Lung (tissue), 12 donors: ENCODE data around the gene TINCR. TPM values are rescaled to one million over a fixed set of nuclear protein-coding genes. Genes with fewer than 3 reads are reported as not detected.

Experiments
- ATAC-seq: fragments of 200-7000 bp; cut with Tn5 transposase; one replicate; pipeline ENCODE4 v1.9.1; 2020; ENCODE audit warnings: moderate number of reproducible peaks; ENCODE audit not compliant: insufficient read depth, low FRiP score
- DNase-seq, 3 donors: peaks; one replicate each; pipeline ENCODE4 v3.0.0-alpha.2; 2013 to 2017
- H3K27ac ChIP-seq, 2 donors: one replicate each; pipeline ENCODE4 v1.5.1; 2013; ENCODE audit warnings: mild to moderate bottlenecking in 2 of 2, moderate library complexity in 2 of 2, control low read depth in 1 of 2, inconsistent platforms in 1 of 2, low read depth in 1 of 2, low read length in 1 of 2
- H3K27me3 ChIP-seq, 3 donors: one replicate each; pipeline ENCODE4 v1.5.1; 2013; ENCODE audit warnings: low read length in 2 of 3; ENCODE audit not compliant: control insufficient read depth in 3 of 3, insufficient read depth in 3 of 3
- H3K36me3 ChIP-seq, 4 donors: one replicate each; pipeline ENCODE4 v1.5.1; 2013; ENCODE audit warnings: low read length in 4 of 4, mild to moderate bottlenecking in 1 of 4, moderate library complexity in 1 of 4; ENCODE audit not compliant: control insufficient read depth in 4 of 4, insufficient read depth in 4 of 4
- H3K4me1 ChIP-seq, 5 donors: one replicate each; pipeline ENCODE4 v1.5.1; 2013; ENCODE audit warnings: low read length in 5 of 5, mild to moderate bottlenecking in 2 of 5, moderate library complexity in 1 of 5; ENCODE audit not compliant: control insufficient read depth in 5 of 5, insufficient read depth in 5 of 5
- H3K4me3 ChIP-seq: one replicate; pipeline ENCODE4 v1.5.1; 2013; ENCODE audit warnings: mild to moderate bottlenecking, control low read depth, moderate library complexity
- H3K9ac ChIP-seq, 2 donors: one replicate each; pipeline ENCODE4 v1.5.1; 2013; ENCODE audit warnings: low read length in 2 of 2, control low read depth in 1 of 2; ENCODE audit not compliant: insufficient read depth in 1 of 2
- H3K9me3 ChIP-seq, 4 donors: one replicate each; pipeline ENCODE4 v1.5.1; 2013; ENCODE audit warnings: low read length in 3 of 4, mild to moderate bottlenecking in 1 of 4, moderate library complexity in 1 of 4; ENCODE audit not compliant: control insufficient read depth in 4 of 4, insufficient read depth in 3 of 4
- CTCF ChIP-seq: IDR thresholded peaks from 2 replicates; pipeline ENCODE4 v1.5.1; 2012; ENCODE audit warnings: mild to moderate bottlenecking; ENCODE audit errors: control extremely low read depth, extremely low read depth
- WGBS, 2 donors: extraction: QIAGEN DNeasy Blood & Tissue Kit; methylation state at CpG; one replicate each; pipeline ENCODE4 v1.1.7; 2013; 5-methylcytosine and 5-hydroxymethylcytosine counted together
- polyA plus RNA-seq, 2 donors: library from polyadenylated mRNA; stranded (reverse); fragments of 200-250 nt; gene quantifications; one replicate each; pipeline ENCODE4 v1.2.1, GENCODE V29; 2013
- total RNA-seq, 2 donors: library from RNA; depleted of rRNA in 1 of 2; stranded (reverse); fragments of >200 nt in 1 of 2; gene quantifications; one replicate each; pipeline ENCODE4 v1.2.1, GENCODE V29; 2014 to 2021
- donor health status: control.
- donor health status: control.
- donor health status: Bipolar disorder and iron deficiency.
- donor health status: healthy.
- donor health status: DM: yes; HTN: yes; CAD: no.

TINCR gene
- total and polyA plus RNA-seq, 4 donors: 1.0 to 2.0 (median 1.9) TPM

GRCh38 chr19:5579697-5580096 is 11.9 kb upstream of the TINCR start:
- ATAC-seq (no peak), DNase-seq (no peak)
- H3K27me3 ChIP-seq: no peaks in the 10 kb centered on the region
- no peak overlapping the region for H3K9ac ChIP-seq
- no peaks in the 10 kb centered on the region for H3K9me3 ChIP-seq
- 95 to 97% methylated on average over 7 of the region's 7 CpGs for WGBS, 2 donors
- no peak overlapping the region for H3K4me3 ChIP-seq
- peaks cover 0 to 5% (median 2%) of the 10 kb centered on the region in 4 donors for H3K36me3 ChIP-seq
- H3K27ac ChIP-seq: no peak overlapping the region
- TF ChIP-seq CTCF: no peak
- peaks cover 0 to 9% (median 3%) of the 10 kb centered on the region in 5 donors for H3K4me1 ChIP-seq

GRCh38 chr19:5579286-5579685 is 11.5 kb upstream of the TINCR start:
- Histone ChIP-seq H3K27me3 (no peaks in the 10 kb centered on the region), H3K4me3 (no peak overlapping the region), H3K9ac (no peak overlapping the region), H3K4me1 (peaks cover 0 to 9% (median 3%) of the 10 kb centered on the region in 5 donors), H3K36me3 (peaks cover 0 to 5% (median 2%) of the 10 kb centered on the region in 4 donors), H3K9me3 (no peaks in the 10 kb centered on the region), H3K27ac (no peak overlapping the region)
- ATAC-seq (no peak), DNase-seq (peak in 1 of 3 donors; percentile 4)
- 94 to 95% methylated on average over 6 of the region's 6 CpGs for WGBS, 2 donors
- no peak for TF ChIP-seq CTCF

GRCh38 chr19:5578097-5578846 is 10.5 kb upstream of the TINCR start:
- peak; percentile 69 to 78 (median 71) for DNase-seq
- Histone ChIP-seq H3K36me3 (peaks cover 0 to 5% (median 2%) of the 10 kb centered on the region in 4 donors), H3K9me3 (no peaks in the 10 kb centered on the region), H3K27me3 (no peaks in the 10 kb centered on the region), H3K4me1 (peaks cover 0 to 9% (median 3%) of the 10 kb centered on the region in 5 donors), H3K4me3 (no peak overlapping the region), H3K27ac (no peak overlapping the region), H3K9ac (no peak overlapping the region)
- WGBS, 2 donors: 23 to 25% methylated on average over 28 of the region's 28 CpGs
- no peak for ATAC-seq
- peak; percentile 77 for TF ChIP-seq CTCF
